Activated naive CD4-positive, alpha-beta T cell treated with anti-CD3 and anti-CD28 coated beads, Interleukin-2, amount 10 ng/mL, durations not matched to agents 5 hours and 36 hours (primary cell): ENCODE data around the gene PGM5. TPM values are rescaled to one million over a fixed set of nuclear protein-coding genes. Genes with fewer than 3 reads are reported as not detected.

ENCODE experiments used
- total RNA-seq, 2 experiments: library from RNA; stranded (reverse); gene quantifications; one replicate each; pipeline ENCODE4 v1.2.3, GENCODE V29; 2021

PGM5 gene
- not detected for total RNA-seq

GRCh38 chr9:68356380-68357118 is at the start of gene PGM5:
Gene PGM5 (plus strand): TSS chr9:68356611. CDS start chr9:68357128, 517 bp downstream.

GRCh38 chr9:68540712-68541535 is 184.5 kb downstream of the PGM5 start, which contains the start of gene TMEM252:
Gene TMEM252 (minus strand): TSS chr9:68540883. CDS start chr9:68540814, 69 bp downstream.

Other genes starting within 250 kb of the PGM5 start
- 10 to 100 TPM; 27.9 to 34.6 TPM for gene ZNG1C, start 114.6 kb upstream of the PGM5 start, total RNA-seq
- not detected for gene FOXD4L3, start 53.7 kb upstream of the PGM5 start, total RNA-seq
- not detected for gene TMEM252, start 184.3 kb downstream of the PGM5 start, total RNA-seq